GM12872 (cell line): ENCODE measurements around the gene ZSCAN21.

Experiments used
- TF ChIP-seq, protein P1 (sequence below): IDR thresholded peaks from 3 replicates; pipeline ENCODE4 v1.5.1; 2011; ENCODE audit warnings: low read depth, mild to moderate bottlenecking, low read length, moderate library complexity; ENCODE audit not compliant: insufficient read depth

The ZSCAN21 gene

DNA sequence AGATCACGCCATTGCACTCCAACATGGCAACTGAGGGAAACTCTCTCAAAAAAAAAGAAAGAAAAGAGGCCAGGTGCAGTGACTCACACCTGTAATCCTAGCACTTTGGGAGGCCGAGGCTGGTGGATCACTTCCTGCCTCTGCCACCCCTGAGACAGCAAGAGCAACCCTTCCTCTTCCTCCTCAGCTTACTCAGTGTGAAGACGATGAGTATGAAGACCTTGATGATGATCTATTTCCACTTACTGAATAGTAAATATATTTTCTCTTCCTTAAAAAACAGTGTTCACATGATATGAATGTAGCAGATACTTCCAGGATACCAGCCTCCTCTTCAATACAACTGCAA is 36.3 kb upstream of the ZSCAN21 start:
- TF ChIP-seq, protein P1, sequence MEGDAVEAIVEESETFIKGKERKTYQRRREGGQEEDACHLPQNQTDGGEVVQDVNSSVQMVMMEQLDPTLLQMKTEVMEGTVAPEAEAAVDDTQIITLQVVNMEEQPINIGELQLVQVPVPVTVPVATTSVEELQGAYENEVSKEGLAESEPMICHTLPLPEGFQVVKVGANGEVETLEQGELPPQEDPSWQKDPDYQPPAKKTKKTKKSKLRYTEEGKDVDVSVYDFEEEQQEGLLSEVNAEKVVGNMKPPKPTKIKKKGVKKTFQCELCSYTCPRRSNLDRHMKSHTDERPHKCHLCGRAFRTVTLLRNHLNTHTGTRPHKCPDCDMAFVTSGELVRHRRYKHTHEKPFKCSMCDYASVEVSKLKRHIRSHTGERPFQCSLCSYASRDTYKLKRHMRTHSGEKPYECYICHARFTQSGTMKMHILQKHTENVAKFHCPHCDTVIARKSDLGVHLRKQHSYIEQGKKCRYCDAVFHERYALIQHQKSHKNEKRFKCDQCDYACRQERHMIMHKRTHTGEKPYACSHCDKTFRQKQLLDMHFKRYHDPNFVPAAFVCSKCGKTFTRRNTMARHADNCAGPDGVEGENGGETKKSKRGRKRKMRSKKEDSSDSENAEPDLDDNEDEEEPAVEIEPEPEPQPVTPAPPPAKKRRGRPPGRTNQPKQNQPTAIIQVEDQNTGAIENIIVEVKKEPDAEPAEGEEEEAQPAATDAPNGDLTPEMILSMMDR, result no peak

DNA sequence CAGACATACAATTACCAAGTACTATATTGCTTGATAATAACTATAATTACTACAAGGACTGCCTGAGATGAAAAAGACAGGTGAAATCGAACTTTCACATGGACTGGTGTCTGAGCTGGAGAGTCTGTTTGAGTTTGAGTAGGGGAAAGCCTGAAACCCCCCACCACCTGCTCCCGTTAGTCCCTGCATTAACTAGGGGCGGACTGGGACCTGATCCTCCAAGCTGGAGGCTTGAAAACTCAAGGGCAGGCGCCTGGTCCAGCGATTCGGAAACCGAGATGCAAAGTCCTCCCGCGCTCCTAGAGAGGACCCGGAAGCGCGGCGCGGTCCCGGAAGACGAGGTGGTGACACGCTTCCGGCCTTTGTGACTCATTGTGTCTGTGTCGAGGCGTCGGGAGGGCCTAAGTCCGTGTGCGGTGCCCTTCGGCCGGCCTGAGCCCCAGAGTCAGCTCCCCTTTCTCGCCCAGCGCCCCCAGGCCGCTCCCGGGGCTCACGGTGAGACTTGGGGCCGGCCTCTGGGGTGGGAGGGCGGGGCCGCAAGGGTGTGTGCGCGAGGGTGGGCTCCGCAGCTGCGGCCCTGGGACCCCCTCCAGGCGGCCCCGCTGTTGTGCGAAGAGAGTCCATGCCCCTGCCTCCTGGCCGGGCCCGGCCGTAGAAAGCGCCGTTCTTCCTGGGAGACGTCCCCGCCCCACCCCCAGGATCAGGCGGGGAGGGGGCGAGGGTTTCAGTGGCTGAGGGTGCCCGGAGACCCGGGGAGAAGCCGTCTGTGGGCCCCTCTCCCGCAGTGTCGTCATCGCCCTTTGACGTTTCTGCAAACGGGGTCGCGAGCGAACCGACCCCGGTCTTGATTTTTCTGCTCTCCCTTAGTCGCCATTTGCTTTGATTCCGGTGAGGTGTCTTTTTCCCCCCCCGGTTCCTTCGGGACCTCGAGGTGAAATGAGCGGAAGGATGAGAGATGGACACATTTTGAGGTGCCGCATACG is 34.1 kb upstream of the ZSCAN21 start, which contains the start of gene ZKSCAN1:
ZKSCAN1 (plus strand) TSS at position 365 of the 983 bp plus-strand sequence. CDS start 7,911 bp downstream, outside the sequence.
- TF ChIP-seq, protein P1, result no peak

DNA sequence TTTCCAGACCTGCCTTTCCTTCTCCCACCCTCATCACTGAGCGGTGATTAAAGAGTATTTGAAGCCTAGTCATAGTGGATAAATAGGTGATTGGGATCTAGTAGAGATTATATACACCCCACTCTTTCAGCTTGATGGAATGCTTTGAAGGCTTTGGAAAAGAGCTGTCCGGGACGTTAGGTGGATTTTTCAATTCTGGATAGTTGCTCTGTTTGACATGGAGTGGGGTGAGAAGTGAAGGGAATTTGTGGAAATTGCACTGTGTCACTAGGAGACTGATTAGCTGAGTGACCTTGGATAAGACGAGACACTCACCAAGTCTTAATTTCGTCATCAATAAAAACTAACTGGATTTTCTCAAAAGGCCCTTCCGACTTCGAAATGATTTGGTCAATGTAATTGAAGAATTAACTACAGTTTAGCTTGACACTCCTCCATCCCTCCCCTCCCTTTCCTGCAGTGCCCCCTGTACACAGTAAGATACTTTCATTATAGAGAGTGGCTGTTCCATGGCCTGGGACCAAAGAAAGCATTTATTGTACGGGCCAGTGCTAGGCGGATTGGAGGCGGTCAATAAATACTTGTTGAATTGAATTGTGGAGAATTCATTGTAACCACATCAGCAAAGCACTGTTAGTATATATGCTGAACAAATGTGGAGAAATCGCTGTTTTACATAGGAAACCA is 33.2 kb upstream of the ZSCAN21 start:
- TF ChIP-seq, protein P1, result no peak

DNA sequence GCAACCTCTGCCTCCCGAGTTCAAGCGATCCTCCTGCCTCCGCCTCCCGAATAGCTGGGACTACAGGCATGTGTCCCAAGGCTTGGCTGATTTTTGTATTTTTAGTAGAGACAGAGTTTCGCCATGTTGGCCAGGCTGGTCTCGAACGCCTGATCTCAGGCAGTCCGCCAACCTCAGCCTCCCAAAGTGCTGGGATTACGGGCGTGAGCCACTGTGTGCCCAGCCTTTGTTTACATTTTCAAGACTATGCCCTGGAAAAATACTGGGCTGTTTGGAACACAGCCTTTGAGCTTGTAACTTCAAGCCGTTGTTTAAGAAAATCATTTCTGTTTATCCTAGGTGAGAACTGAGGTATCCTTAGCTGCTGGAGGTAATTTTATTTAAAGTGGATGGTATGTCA is 32.3 kb upstream of the ZSCAN21 start:
- TF ChIP-seq, protein P1, result no peak

DNA sequence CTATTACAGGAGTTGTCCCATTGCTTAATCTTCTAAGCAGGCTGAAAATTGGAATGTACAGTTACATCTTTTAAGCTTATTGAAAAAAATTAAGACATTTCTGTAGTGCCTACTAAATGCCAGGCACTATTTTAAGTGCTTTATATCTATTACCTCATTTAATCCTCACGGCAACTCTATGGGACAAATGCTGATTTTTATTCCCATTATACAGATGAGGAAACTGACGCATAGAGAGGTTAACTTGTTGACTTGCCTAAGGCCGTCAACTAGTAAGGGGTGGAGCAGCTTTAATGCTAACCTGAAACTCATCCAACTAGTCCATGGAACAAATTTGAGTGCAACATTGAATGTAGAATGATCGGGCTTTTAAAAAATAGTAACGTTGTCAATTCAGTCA is 31.7 kb upstream of the ZSCAN21 start:
- TF ChIP-seq, protein P1, result no peak

DNA sequence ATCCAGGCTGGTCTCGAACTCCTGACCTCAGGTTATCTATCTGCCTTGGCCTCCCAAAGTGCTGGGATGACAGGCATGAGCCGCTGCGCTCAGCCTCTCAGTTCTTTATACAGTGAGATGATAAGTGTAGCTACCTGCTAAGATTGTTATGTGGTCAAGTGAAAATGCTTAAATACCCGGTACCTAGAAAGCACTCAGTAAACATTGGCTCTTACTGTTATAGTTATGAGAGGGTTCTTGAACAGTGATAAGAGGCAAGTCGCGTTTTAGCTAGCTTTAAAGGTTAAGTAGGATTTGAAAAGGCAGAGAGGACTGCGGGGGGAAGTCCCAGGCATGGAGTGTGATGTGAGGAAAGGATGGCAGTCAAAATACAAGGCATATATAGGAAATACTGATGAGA is 29.7 kb upstream of the ZSCAN21 start:
- TF ChIP-seq, protein P1, result no peak

DNA sequence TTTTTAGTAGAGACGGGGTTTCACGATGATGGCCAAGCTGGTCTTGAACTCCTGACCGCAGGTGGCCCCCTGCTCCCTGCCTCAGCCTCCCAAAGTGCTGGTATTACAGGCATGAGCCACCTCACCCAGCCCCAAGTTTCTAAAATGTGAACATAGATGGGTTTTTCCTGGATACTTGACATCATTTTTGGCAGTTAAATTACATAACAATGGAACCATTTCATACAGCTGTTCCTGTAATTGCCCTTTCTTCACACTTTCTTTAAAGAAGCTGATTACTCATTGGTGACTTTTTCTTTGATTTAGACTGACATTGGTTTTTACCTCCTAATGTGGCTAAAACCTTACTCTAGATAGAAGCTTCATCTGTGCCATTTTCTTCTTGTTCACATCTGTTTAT is 28.3 kb upstream of the ZSCAN21 start:
- TF ChIP-seq, protein P1, result no peak
